Adrenal gland (tissue), 5 donors: Measurements from ENCODE around the gene SNX32.

Source experiments
- CTCF ChIP-seq, 6 experiments: fragments of 450-650 bp in 4 of 6; fragments of 200-600 bp in 2 of 6; sonication (generic) in 1 of 6; IDR thresholded peaks; 1 replicate in 5 of 6; 2 replicates in 1 of 6; pipeline versions ENCODE4 v1.5.1 to v1.8.0; 2016 to 2021; ENCODE audit warnings: antibody characterized with exemption in 6 of 6, mild to moderate bottlenecking in 2 of 6, moderate library complexity in 1 of 6
- POLR2A ChIP-seq, 2 donors: fragments of 450-650 bp; IDR thresholded peaks; one replicate each; pipeline ENCODE4 v1.6.1; 2017; ENCODE audit warnings: antibody characterized with exemption in 2 of 2, mild to moderate bottlenecking in 2 of 2, moderate library complexity in 1 of 2
- donor health status: DM: no; HTN: no; CAD: no.

GRCh38 chr11:65880844-65881421 is 47.2 kb downstream of the SNX32 start:
- TF ChIP-seq CTCF (IDR thresholded peaks at IDR 0.05) (no peak), POLR2A (IDR thresholded peaks at IDR 0.05) (no peak)
